Activated T-helper 1 cell treated with anti-CD3 and anti-CD28 coated beads, Interleukin-12 subunit alpha, Interleukin-12 subunit beta, Interleukin-2, Interleukin-4 antibody, amounts not matched to agents 30 ng/mL and 10 ng/mL and 1 ng/mL, durations not matched to agents 14 hours and 24 hours and 36 hours (primary cell): ENCODE results near the gene RHOBTB3. TPM values are rescaled to one million over a fixed set of nuclear protein-coding genes. Genes with fewer than 3 reads are reported as not detected.

ENCODE experiments used
- DNase-seq: peaks from one replicate; pipeline ENCODE4 v3.0.0; 2021; ENCODE audit warnings: low spot score
- H3K27ac Mint-ChIP-seq: one replicate; pipeline ENCODE4 v1.8.0; 2021; ENCODE audit warnings: mild to moderate bottlenecking, mixed read lengths
- H3K27me3 Mint-ChIP-seq: one replicate; pipeline ENCODE4 v1.8.0; 2022; ENCODE audit warnings: mild to moderate bottlenecking, moderate library complexity, mixed read lengths; ENCODE audit not compliant: insufficient read depth
- H3K36me3 Mint-ChIP-seq: one replicate; pipeline ENCODE4 v1.8.0; 2021; ENCODE audit warnings: low read depth, mixed read lengths
- H3K4me1 Mint-ChIP-seq: one replicate; pipeline ENCODE4 v1.8.0; 2021; ENCODE audit warnings: low read depth, mixed read lengths
- H3K4me3 Mint-ChIP-seq: one replicate; pipeline ENCODE4 v1.8.0; 2021; ENCODE audit warnings: mild to moderate bottlenecking, moderate library complexity, mixed read lengths
- H3K9me3 Mint-ChIP-seq: one replicate; pipeline ENCODE4 v1.8.0; 2021; ENCODE audit warnings: mixed read lengths
- intact Hi-C: fragments of 100-400 bp; cut with micrococcal nuclease; formaldehyde crosslinking; loops from one replicate; pipeline ENCODE4 v1.15.1; 2024
- total RNA-seq: library from RNA; stranded (reverse); gene quantifications from 2 replicates; pipeline ENCODE4 v1.2.3, GENCODE V29; 2022

RHOBTB3 gene
- total RNA-seq, 1 donor from 2014 or later = 0.36 TPM

DNA sequence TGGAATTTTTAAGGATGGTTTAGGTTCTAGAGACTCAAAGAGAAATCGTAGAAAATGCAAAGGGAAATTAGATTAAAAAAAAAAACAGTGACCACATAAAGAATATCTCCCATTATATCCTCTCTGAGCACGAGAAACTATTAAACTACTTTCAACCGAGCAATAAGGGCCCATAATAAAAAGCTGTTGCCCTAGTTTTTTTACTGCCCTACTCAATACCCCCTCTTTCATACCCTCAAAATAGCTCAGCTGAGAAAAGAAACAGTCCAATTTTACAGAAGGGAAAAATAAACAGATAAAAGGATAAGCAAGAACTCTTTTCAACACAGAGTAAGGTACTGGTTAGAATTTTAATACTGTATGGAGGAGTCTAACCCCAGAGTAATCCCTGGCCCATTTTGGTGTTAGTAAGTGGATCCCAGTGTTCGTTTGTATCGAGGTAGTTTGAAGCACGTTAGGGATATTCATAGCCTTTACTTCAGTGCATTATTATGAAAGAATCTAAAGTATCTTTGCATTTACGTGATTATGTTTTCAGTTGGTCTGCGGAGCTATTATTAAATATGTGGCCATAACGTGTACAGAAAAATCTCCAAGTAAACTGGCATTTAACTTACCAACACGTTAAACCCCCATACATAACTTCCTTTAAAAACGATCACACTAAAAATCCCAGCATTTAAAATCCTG is 980 bp upstream of the RHOBTB3 start:
- Mint-ChIP-seq H3K4me3 (peak overlapping the region; percentile 64), H3K9me3 (no peaks in the 10 kb centered on the region), H3K36me3 (no peaks in the 10 kb centered on the region), H3K27me3 (peaks cover 66% of the 10 kb centered on the region), H3K27ac (no peak overlapping the region), H3K4me1 (peaks cover 23% of the 10 kb centered on the region)
- intact Hi-C loops = no loop called here
- DNase-seq = no peak

DNA sequence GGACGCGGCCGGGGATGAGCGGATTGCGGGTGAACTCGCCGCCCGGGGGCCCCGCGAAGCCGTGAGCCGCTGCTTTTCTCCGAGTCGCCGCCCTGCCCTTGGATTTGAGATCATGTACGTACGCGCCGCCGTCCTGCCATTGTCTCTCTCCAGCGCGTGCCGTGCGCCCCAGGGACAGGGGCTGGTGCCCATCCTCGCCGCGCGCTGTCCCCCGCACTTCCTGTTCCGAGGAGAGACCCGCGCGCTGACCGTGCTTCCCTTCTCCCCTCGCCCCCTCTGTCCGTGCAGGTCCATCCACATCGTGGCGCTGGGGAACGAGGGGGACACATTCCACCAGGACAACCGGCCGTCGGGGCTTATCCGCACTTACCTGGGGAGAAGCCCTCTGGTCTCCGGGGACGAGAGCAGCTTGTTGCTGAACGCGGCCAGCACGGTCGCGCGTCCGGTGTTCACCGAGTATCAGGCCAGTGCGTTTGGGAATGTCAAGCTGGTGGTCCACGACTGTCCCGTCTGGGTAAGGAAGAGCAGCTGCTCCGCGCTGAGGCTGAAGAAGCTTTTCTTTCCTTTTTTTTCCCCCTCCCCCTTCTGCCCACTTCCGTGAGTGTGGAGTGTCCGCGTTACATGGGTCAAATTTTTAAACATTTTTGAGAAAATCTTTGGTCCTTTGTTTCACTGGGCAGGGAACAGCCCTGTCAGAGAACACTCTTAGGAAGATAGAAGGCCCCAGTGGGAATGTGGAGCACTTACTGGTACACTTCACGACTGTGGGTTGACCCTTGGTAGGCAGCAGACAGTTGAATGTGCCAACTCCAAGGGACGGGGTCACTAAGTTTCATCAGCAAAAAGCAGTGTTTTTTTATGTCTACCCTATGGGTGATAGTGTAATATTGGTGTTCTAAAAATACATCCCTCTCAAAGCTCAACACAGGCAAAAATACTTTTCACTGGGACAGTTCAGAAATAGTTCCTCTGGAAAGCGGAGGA is 727 bp downstream of the RHOBTB3 start:
- H3K36me3 Mint-ChIP-seq = no peaks in the 10 kb centered on the region

DNA sequence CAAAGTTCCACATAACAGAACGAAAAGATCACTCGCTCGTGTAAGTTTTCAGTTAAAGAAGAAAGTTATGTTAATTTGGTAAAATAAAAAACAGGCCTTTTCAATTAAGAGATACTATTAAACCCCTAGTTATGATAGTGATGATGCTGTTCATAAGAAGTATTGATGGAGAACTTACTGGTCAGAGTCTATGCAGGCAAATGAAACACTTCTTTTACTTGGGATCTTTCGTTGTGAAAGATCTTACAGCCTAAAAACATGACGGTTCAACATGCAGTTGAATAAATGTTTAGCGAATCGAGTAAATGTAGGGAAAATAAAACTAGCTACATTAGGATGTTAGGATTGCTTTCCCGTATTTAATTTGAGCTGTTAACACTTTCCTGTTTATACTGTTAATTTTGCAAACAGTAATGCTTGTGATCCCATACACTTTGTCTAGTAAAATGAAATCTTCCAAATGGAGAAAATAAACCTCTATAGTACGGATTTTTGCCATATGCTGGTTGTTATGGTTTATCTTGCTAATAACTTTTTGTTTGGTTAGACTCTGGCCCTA is 2.0 kb downstream of the RHOBTB3 start:
- no peaks in the 10 kb centered on the region for H3K9me3 Mint-ChIP-seq
- H3K4me1 Mint-ChIP-seq = peaks cover 17% of the 10 kb centered on the region
- no peak overlapping the region for H3K27ac Mint-ChIP-seq
- intact Hi-C loops = no loop called here
- H3K27me3 Mint-ChIP-seq = peaks cover 66% of the 10 kb centered on the region
- no peak for DNase-seq
- H3K36me3 Mint-ChIP-seq = no peaks in the 10 kb centered on the region
- no peak overlapping the region for H3K4me3 Mint-ChIP-seq

More for the DNA sequence above, 727 bp downstream of the RHOBTB3 start:
- peaks cover 64% of the 10 kb centered on the region for H3K27me3 Mint-ChIP-seq
- no peak for DNase-seq
- H3K4me1 Mint-ChIP-seq = peaks cover 17% of the 10 kb centered on the region
- H3K9me3 Mint-ChIP-seq = no peaks in the 10 kb centered on the region
- intact Hi-C loops = no loop called here
- H3K27ac Mint-ChIP-seq = no peak overlapping the region
- H3K4me3 Mint-ChIP-seq = peak overlapping the region; percentile 81

DNA sequence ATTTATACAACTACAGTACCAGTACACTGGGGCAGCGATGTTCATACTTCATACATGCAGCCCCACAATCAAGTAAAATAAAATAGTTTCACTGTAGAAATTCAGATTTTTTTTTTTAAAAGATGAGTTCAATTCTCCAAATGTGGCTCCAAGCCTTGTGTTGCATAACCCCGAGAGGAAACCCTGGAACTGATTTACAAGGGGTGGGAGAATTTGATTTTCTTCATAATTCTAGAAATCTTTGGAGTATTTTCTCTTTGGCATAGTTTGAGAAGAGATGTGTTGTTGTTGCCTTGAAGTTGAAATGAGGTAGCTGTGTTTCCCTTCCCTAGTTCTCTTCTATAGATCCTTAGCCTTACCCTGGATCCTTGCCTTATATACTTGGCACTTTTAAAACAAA is 3.1 kb downstream of the RHOBTB3 start:
- H3K4me1 Mint-ChIP-seq = peaks cover 17% of the 10 kb centered on the region
- no peak for DNase-seq
- intact Hi-C loops = no loop called here
- no peak overlapping the region for H3K4me3 Mint-ChIP-seq
- no peak overlapping the region for H3K27ac Mint-ChIP-seq
- no peaks in the 10 kb centered on the region for H3K36me3 Mint-ChIP-seq
- H3K27me3 Mint-ChIP-seq = peaks cover 64% of the 10 kb centered on the region
- H3K9me3 Mint-ChIP-seq = no peaks in the 10 kb centered on the region

DNA sequence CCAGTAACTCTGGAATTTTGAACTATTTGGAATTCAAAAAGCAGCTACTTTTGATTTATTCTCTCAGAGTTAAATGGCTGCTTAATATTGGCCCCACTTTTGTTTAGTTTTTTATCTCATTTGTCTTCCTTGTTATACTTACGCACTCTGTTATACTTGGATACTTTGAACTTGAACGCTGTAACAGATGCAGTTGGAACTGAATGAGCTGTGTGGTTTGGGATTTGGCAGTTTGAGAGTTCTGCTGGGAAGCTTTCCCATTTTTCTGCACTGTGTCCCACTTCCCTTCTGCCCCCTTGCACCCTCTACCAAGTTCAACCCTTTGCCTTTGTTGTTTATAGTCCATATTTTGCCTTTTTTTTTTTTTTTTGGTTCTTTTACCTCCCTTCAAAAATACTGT is 3.8 kb downstream of the RHOBTB3 start:
- no peak overlapping the region for H3K27ac Mint-ChIP-seq
- peaks cover 59% of the 10 kb centered on the region for H3K27me3 Mint-ChIP-seq
- peaks cover 17% of the 10 kb centered on the region for H3K4me1 Mint-ChIP-seq
- intact Hi-C loops = no loop called here
- H3K9me3 Mint-ChIP-seq = no peaks in the 10 kb centered on the region
- no peak for DNase-seq
- H3K36me3 Mint-ChIP-seq = no peaks in the 10 kb centered on the region
- no peak overlapping the region for H3K4me3 Mint-ChIP-seq

DNA sequence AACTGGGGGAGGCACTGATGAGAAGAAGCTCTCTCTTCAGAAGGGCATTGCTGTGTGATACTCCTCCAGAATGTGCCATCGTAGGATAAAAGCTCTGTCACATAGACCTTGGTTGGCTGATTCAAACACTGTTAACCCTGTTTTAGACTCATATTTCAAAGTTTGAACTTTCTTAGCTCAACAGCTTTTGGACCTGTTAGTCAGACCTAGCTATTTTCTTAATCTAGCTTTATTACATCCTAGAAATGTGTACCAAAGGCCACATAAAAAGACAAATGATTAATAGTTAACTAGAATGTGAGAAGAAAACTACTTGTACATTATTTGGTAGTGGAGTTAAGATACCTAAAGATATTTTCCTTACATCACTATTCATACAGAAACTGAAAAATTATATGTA is 4.3 kb downstream of the RHOBTB3 start:
- Mint-ChIP-seq H3K4me3 (no peak overlapping the region), H3K4me1 (peaks cover 12% of the 10 kb centered on the region), H3K27ac (no peak overlapping the region), H3K9me3 (no peaks in the 10 kb centered on the region), H3K27me3 (peaks cover 54% of the 10 kb centered on the region), H3K36me3 (no peaks in the 10 kb centered on the region)
- intact Hi-C loops = no loop called here
- no peak for DNase-seq

DNA sequence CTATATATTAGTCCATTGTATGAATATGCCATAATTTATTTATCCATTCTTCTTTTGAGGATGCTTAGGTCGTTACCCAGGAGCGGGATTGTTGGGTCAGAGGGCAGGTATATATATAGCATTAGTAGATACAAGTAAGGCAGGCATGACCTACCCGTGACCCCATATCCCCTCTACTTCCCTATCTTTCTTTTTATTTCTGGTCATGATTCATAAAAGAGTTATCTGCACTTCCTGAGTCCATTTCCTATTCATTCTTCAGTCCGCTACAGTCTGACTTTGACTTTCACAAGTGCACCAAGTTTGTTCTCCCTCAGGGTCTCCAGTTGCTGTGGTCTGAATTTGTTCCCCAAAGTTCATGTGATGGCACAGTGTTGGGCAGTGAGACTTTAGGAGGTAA is 6.9 kb downstream of the RHOBTB3 start:
- H3K9me3 Mint-ChIP-seq = no peaks in the 10 kb centered on the region
- H3K4me3 Mint-ChIP-seq = no peak overlapping the region
- no peak for DNase-seq
- no peaks in the 10 kb centered on the region for H3K36me3 Mint-ChIP-seq
- H3K27me3 Mint-ChIP-seq = peaks cover 33% of the 10 kb centered on the region
- intact Hi-C loops = no loop called here
- no peak overlapping the region for H3K27ac Mint-ChIP-seq
- no peaks in the 10 kb centered on the region for H3K4me1 Mint-ChIP-seq

DNA sequence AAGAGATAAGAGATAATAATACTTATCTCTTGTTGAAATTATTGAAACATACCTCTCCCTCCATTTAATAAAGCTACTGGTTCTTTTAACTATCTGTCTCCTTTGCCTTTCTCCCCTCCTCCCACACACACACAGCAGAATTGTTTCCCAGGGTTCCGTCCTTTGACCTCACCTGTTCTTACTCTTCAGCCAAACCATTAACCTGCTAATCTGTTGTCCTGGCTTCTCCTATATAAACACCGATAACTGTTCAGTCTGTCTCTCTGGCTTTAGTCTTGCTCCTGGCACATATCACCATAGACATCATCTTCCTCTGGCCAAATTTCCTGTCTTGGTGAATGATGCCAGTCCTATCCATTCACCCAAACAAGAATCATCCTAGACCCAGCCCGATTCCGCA is 7.7 kb downstream of the RHOBTB3 start:
- Mint-ChIP-seq H3K36me3 (no peaks in the 10 kb centered on the region), H3K27ac (no peak overlapping the region), H3K4me1 (no peaks in the 10 kb centered on the region), H3K27me3 (peaks cover 27% of the 10 kb centered on the region), H3K9me3 (no peaks in the 10 kb centered on the region), H3K4me3 (no peak overlapping the region)
- intact Hi-C loops = no loop called here
- no peak for DNase-seq

DNA sequence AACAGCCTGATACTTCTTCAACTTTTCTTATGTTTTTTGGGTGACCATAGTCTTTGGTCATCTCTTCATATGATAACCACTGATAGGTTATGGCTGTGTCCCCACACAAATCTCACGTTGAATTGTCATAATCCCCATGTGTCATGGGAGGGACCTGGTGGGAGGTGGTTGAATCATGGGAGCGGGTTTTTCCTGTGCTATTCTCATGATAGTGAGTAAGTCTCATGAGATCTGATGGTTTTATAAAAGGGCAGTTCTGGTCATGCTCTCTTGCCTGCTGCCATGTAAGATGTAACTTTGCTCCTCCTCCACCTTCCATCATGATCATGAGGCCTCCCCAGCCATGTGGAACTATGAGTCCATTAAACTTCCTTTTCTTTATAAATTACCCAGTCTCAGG is 8.7 kb downstream of the RHOBTB3 start:
- H3K27ac Mint-ChIP-seq = no peak overlapping the region
- H3K4me1 Mint-ChIP-seq = no peaks in the 10 kb centered on the region
- no peaks in the 10 kb centered on the region for H3K36me3 Mint-ChIP-seq
- H3K27me3 Mint-ChIP-seq = peaks cover 18% of the 10 kb centered on the region
- H3K4me3 Mint-ChIP-seq = no peak overlapping the region
- H3K9me3 Mint-ChIP-seq = no peaks in the 10 kb centered on the region
- no peak for DNase-seq
- intact Hi-C loops = no loop called here

DNA sequence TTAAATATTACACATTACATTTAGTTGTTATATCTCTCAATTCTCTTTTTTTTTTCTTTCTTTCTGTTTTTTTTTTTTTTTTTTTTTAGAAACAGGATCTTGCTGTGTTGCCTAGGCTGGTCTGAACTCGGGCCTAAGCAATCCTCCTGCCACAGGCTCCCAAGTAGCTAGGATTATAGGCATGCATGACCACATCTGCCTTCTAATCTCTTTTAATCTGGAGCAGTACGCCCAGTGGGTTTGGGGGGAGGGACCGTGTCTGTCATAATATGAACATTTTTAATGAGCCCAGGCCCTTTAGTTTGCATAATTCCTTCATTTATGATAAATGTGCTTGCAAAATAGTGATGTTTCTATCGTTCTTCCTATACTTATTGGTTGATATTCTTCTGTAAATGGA is 10.3 kb downstream of the RHOBTB3 start:
- intact Hi-C loops = no loop called here
- no peak for DNase-seq
- Mint-ChIP-seq H3K9me3 (no peaks in the 10 kb centered on the region), H3K36me3 (no peaks in the 10 kb centered on the region), H3K27ac (no peak overlapping the region), H3K4me1 (no peaks in the 10 kb centered on the region), H3K4me3 (no peak overlapping the region), H3K27me3 (peaks cover 15% of the 10 kb centered on the region)

DNA sequence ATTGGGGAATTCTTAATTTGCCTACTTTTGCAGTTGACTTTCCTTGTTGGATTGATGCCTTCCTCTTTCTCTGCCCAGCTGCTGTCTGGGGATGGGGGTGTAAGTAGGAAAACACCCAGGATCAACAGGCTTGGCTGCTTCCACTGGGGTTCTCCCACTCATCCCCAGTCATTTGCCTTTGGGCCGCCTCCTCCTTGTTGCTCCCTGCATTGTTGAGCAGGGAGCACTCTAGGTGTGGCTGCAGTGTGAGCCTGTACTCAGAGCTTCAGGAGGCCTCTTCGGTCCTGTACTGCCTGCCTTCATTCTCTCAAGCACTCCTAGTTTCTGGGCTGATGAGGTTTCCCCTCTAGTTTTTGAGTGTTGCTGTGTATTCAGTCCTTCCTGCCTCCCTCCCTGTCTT is 12.1 kb downstream of the RHOBTB3 start:
- peaks cover 5% of the 10 kb centered on the region for H3K27me3 Mint-ChIP-seq
- H3K36me3 Mint-ChIP-seq = no peaks in the 10 kb centered on the region
- intact Hi-C loops = no loop called here
- peaks cover 6% of the 10 kb centered on the region for H3K4me1 Mint-ChIP-seq
- no peak overlapping the region for H3K4me3 Mint-ChIP-seq
- DNase-seq = no peak
- no peak overlapping the region for H3K27ac Mint-ChIP-seq
- H3K9me3 Mint-ChIP-seq = no peaks in the 10 kb centered on the region

DNA sequence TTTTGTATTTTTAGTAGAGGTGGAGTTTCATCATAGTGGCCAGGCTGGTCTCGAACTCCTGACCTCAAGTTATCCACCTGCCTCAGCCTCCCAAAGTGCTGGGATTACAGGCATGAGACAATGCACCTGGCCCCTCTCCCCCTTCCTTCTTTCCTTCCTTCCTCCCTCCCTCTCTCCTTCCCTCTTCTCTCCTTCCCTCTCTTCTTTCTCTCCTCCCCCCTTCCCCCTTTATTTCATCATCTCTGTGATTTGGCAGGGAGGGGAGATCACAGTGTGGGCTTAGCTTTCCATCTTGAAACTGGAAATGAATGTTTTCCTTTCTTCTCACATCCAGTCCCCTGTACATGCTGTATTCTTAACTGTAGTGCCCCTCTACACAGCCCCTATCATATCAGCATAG is 12.7 kb downstream of the RHOBTB3 start:
- intact Hi-C loops = no loop called here
- DNase-seq = no peak
- H3K4me3 Mint-ChIP-seq = no peak overlapping the region

DNA sequence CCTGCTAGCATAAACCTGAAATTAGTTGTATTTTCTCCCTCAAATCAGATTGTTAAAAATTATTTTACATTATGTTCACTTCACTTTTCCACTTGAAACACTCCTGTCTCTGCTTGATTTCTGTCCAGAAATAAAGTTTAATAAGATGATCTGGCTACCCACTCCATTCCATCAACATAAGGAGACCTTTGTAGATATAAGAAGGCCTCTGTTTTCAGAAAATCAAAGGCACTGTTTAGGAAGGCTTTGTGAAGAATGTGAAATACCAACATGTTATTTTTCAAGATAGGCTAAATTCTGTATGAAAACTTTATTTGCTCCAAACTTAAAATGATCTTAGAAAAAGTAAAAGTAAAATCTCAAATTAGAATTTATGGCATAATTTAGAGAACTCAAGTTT is 15.1 kb downstream of the RHOBTB3 start:
- no peaks in the 10 kb centered on the region for H3K36me3 Mint-ChIP-seq

More for the DNA sequence above, 12.7 kb downstream of the RHOBTB3 start:
- Mint-ChIP-seq H3K9me3 (no peaks in the 10 kb centered on the region), H3K36me3 (no peaks in the 10 kb centered on the region), H3K27me3 (peaks cover 5% of the 10 kb centered on the region), H3K27ac (no peak overlapping the region), H3K4me1 (peaks cover 6% of the 10 kb centered on the region)

More for the DNA sequence above, 15.1 kb downstream of the RHOBTB3 start:
- Mint-ChIP-seq H3K9me3 (no peaks in the 10 kb centered on the region), H3K27me3 (peaks cover 5% of the 10 kb centered on the region), H3K4me3 (no peak overlapping the region), H3K4me1 (peaks cover 6% of the 10 kb centered on the region), H3K27ac (no peak overlapping the region)
- DNase-seq = no peak
- intact Hi-C loops = no loop called here
